Suprapubic skin (tissue), 4 donors: ENCODE results near the gene FLNB.

Source experiments
- CTCF ChIP-seq, 2 donors: fragments of 200-600 bp in 1 of 2; fragments of 450-650 bp in 1 of 2; sonication (generic) in 1 of 2; IDR thresholded peaks; one replicate each; pipeline ENCODE4 v1.5.1; 2016 to 2019; ENCODE audit warnings: antibody characterized with exemption in 2 of 2, mild to moderate bottlenecking in 1 of 2, moderate library complexity in 1 of 2
- EP300 ChIP-seq: sonication (generic); formaldehyde crosslinking; IDR thresholded peaks from one replicate; pipeline ENCODE4 v1.6.1; 2017; ENCODE audit warnings: antibody characterized with exemption
- POLR2A ChIP-seq, 2 donors: fragments of 450-650 bp; IDR thresholded peaks; one replicate each; pipeline ENCODE4 v1.6.1; 2017; ENCODE audit warnings: antibody characterized with exemption in 2 of 2, mild to moderate bottlenecking in 2 of 2, moderate library complexity in 2 of 2
- POLR2AphosphoS5 ChIP-seq, 3 donors: sonication (generic); formaldehyde crosslinking; IDR thresholded peaks; one replicate each; pipeline ENCODE4 v1.6.1; 2017; ENCODE audit warnings: antibody characterized with exemption in 3 of 3

GRCh38 chr3:58180099-58180880, 172.1 kb downstream of the FLNB start:
- TF ChIP-seq CTCF (IDR thresholded peaks at IDR 0.05), result no peak
- TF ChIP-seq POLR2A (IDR thresholded peaks at IDR 0.05), result no peak
- TF ChIP-seq POLR2AphosphoS5 (IDR thresholded peaks at IDR 0.05), result no peak
- TF ChIP-seq EP300, result no peak
